ENCODE measurements around the gene NINJ1. TPM values are rescaled to one million over a fixed set of nuclear protein-coding genes. Genes with fewer than 3 reads are reported as not detected.

Gene NINJ1
- total and polyA plus RNA-seq, 2 of the 13 experiments (the other 11 are each of a cell fraction or from before 2014, with no cell fraction given): 81.2 to 92.1 TPM

- TF ChIP-seq, protein P1, sequence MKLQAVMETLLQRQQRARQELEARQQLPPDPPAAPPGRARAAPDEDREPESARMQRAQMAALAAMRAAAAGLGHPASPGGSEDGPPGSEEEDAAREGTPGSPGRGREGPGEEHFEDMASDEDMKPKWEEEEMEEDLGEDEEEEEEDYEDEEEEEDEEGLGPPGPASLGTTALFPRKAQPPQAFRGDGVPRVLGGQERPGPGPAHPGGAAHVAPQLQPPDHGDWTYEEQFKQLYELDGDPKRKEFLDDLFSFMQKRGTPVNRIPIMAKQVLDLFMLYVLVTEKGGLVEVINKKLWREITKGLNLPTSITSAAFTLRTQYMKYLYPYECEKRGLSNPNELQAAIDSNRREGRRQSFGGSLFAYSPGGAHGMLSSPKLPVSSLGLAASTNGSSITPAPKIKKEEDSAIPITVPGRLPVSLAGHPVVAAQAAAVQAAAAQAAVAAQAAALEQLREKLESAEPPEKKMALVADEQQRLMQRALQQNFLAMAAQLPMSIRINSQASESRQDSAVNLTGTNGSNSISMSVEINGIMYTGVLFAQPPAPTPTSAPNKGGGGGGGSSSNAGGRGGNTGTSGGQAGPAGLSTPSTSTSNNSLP (IDR thresholded peaks at IDR 0.05; ENCODE audit: low read depth, low read length): no peak
Observed at GRCh38 chr9:93100276-93100636, 33.8 kb downstream of the NINJ1 start (continued).

GRCh38 chr9:93099551-93100275 lies 34.3 kb downstream of the NINJ1 start:
- TF ChIP-seq FOXM1 (CRISPR knock-in tag; IDR thresholded peaks at IDR 0.05) (no peak), POLR2G (IDR thresholded peaks at IDR 0.05; ENCODE audit: low read depth, low read length) (no peak), TCF7L2 (IDR thresholded peaks at IDR 0.05; ENCODE audit: low read depth, low read length) (no peak)
- Histone ChIP-seq H3K9ac (ENCODE audit: insufficient read depth, low read depth, low read length) (no peak overlapping the region), H2AFZ (ENCODE audit: low read length) (no peak overlapping the region), H4K20me1 (ENCODE audit: insufficient read depth, low read length) (no peaks in the 10 kb centered on the region; the same call in 1 of the 2 replicates), H3K4me2 (ENCODE audit: low read depth, low read length) (no peak overlapping the region), H3K9me3 (ENCODE audit: low read length) (no peaks in the 10 kb centered on the region), H3K79me2 (ENCODE audit: insufficient read depth, low read length) (peaks cover 28% of the 10 kb centered on the region), H3K27me3 (ENCODE audit: control insufficient read depth in 1 of 2, insufficient read depth in 2 of 2, low read length in 2 of 2) (no peaks in the 10 kb centered on the region; a peak in 1 of 5 replicates), H3K4me1 (ENCODE audit: insufficient read depth, low read length) (peaks cover 31% of the 10 kb centered on the region), H3K27ac (ENCODE audit: extremely low read length, insufficient read depth, low read length) (no peak overlapping the region), H3K4me3 (replicated peaks in 1 of 3; ENCODE audit: insufficient read depth in 1 of 3, low read depth in 2 of 3, low read length in 3 of 3) (no peak overlapping the region), H3K36me3 (replicated peaks in 1 of 2; ENCODE audit: control insufficient read depth in 1 of 2, insufficient read depth in 2 of 2, low read length in 2 of 2) (no peaks in the 10 kb centered on the region)
- POLR2A ChIA-PET: interaction anchor here (1.2 kb wide), 1 partner anchor 34 kb away, joined by 4 read pairs; the partner anchor contains the start of gene NINJ1
- no peak for FAIRE-seq
- no peak for DNase-seq (ENCODE audit: low spot score)
- CTCF ChIA-PET (ENCODE audit: low intra/inter-chr PET ratio, low total read pairs): no interaction called here
- 93% methylated on average over 4 of the region's 16 CpGs for WGBS (ENCODE audit: low lambda C conversion rate)
- in situ Hi-C loops (cut with HindIII; ENCODE audit: extremely low pct_ligation_motif_present, low pct_unique_long_range_greater_than_20kb): no loop called here
- no peak for ATAC-seq
- BruUV-seq (replicated peaks): no TSS peak
- intact Hi-C loops (cut with micrococcal nuclease; ENCODE audit: unreplicated experiment): no loop called here
